22Rv1 (cell line): ENCODE data around the gene ITGB2.

Experiments
- H3K27ac ChIP-seq: fragments of 450-650 bp; 2 replicates; pipeline ENCODE4 v1.5.1; 2017
- ZFX ChIP-seq: fragments of 450-650 bp; IDR thresholded peaks from 2 replicates; pipeline ENCODE4 v1.6.1; 2017; ENCODE audit warnings: antibody characterized with exemption, borderline replicate concordance
- TF ChIP-seq, protein P1 (sequence below): fragments of 450-650 bp; IDR thresholded peaks from 2 replicates; pipeline ENCODE4 v1.5.1; 2017; ENCODE audit warnings: mild to moderate bottlenecking

ITGB2 gene

GRCh38 chr21:44853601-44854390 lies 66.9 kb downstream of the ITGB2 start:
- H3K27ac ChIP-seq: no peak overlapping the region
- TF ChIP-seq ZFX: no peak
- TF ChIP-seq, protein P1, sequence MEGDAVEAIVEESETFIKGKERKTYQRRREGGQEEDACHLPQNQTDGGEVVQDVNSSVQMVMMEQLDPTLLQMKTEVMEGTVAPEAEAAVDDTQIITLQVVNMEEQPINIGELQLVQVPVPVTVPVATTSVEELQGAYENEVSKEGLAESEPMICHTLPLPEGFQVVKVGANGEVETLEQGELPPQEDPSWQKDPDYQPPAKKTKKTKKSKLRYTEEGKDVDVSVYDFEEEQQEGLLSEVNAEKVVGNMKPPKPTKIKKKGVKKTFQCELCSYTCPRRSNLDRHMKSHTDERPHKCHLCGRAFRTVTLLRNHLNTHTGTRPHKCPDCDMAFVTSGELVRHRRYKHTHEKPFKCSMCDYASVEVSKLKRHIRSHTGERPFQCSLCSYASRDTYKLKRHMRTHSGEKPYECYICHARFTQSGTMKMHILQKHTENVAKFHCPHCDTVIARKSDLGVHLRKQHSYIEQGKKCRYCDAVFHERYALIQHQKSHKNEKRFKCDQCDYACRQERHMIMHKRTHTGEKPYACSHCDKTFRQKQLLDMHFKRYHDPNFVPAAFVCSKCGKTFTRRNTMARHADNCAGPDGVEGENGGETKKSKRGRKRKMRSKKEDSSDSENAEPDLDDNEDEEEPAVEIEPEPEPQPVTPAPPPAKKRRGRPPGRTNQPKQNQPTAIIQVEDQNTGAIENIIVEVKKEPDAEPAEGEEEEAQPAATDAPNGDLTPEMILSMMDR: no peak

GRCh38 chr21:44850905-44851657 lies 69.6 kb downstream of the ITGB2 start:
- TF ChIP-seq ZFX: no peak
- TF ChIP-seq, protein P1: no peak
- H3K27ac ChIP-seq: no peak overlapping the region

GRCh38 chr21:44850208-44850800 lies 70.4 kb downstream of the ITGB2 start:
- TF ChIP-seq, protein P1: no peak
- no peak for TF ChIP-seq ZFX
- H3K27ac ChIP-seq: no peak overlapping the region

GRCh38 chr21:44849616-44850130 lies 71.0 kb downstream of the ITGB2 start:
- H3K27ac ChIP-seq: no peak overlapping the region
- TF ChIP-seq ZFX: no peak
- TF ChIP-seq, protein P1: no peak

DNA sequence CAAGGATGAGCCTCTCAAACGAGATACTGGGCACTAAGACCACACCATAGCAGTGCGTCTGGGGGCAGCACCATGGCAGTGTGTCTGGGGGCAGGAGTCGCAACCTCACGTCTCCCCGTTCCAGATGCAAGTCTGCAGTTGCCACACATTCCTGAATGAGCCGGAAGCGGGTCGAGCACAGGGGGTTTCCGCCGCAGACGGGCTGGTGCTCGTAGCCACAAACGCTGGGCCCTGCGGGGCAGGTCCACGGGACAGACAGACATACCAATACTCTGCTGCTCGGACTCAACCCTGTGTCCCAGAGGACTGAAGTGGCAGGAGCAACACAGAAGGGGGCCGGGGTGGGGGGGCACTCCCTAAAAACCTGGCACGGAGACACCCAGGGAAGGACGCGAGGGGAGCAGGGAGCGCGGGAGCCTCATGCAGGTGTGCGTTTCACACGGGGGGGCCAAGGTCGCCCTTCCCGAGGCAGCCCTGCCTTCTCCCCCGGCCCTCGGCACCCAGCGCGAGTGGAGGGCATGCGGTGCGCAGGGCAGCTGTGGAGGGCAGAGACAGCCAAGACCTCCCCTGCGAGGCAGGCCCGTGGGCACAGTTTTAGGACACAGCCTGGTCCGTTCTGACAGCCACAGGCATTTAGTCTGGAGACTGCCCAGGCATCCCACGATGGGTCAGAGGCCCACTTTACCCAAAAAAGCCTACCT lies 71.7 kb downstream of the ITGB2 start:
- H3K27ac ChIP-seq: no peak overlapping the region
- no peak for TF ChIP-seq ZFX
- TF ChIP-seq, protein P1: no peak

DNA sequence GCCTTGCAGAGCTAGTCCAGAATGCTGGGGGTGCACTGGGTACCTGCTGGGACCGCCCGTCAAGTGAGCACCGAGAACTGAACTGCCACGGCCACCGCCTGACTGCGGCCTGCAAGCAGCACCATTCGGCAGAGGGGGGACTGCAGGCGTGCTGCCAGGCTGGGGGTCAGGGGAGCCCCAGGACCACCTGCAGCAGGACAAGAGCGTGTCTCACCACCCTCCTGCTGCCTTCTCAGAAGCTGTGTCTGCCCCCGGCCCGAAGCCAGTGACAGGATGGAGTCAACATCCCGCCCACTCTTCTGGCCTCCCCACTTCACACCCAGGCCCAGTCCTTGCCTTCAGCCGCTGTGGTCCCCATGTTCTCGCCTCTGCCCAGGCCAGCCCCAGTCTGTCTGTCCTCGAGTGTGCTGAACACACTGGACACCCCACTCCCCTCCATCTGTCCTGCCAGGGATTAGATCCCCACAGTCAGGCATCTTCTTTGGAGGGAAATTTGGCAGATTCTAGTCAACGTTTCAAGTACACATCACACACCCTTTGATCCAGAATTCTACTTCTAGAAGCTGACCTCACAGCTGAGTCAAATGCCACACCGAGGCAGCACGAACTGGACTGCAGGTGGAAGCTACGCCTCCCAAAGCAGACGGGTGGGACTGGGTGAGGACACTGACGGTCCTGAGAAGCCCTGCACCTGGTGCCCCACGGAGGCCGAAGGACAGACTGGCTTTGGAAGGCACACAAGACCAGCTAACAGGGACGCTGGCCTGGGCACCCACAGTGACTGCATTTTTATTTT lies 73.2 kb downstream of the ITGB2 start:
- no peak overlapping the region for H3K27ac ChIP-seq
- no peak for TF ChIP-seq ZFX
- TF ChIP-seq, protein P1: no peak
